GM18499 (cell line): ENCODE results near the gene UPF3A.
"Not testable (repeated sequence)": the region's sequence is repeated elsewhere in the genome, so short reads cannot be mapped to it uniquely, and the experiment has no call there.

ENCODE experiments used
- ATAC-seq: cut with Tn5 transposase; IDR thresholded peaks from one replicate; pipeline ENCODE4 v1.9.1; 2021; ENCODE audit warnings: moderate number of reproducible peaks; ENCODE audit not compliant: insufficient read depth, unreplicated experiment

Gene UPF3A

GRCh38 chr13:114328034-114328433 lies 46.6 kb downstream of the UPF3A start:
- no peak for ATAC-seq

DNA sequence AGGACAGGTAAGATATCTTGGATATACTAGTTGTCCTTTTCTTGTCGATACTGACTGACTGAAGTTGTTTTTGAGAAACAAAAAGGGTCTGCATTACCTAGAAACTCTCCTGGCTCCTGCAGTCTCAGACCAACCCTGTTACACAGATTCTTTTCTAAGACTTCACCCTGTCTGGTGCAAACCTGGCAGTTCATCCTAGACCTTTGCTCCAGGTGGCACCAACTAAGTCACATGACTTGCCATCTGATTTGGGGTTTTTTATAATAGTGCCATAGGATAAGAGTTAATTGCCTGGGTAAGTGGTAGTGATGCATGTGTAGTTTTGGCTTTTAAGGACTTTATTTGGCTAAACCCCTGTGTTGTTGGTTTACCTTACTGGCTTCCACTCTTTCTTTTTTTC lies 47.2 kb downstream of the UPF3A start:
- ATAC-seq = no peak

DNA sequence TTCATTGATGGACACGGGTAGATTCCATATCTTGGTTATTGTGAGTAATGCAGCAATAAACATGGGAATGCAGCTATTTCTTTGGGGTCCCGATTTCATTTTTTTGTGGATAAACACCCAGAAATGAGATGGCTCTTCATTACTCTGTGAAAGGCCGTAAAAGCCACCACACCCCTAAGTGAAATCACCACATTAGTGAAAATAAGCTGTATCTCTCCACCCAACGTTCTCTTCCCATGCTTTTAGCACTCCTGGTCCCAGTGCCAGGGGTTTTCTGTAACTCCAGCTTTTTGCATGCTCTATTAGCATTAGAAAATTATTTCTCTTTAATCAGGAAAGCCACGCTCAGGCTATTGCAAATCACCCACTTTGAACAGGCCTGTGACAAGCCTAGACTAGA lies 48.7 kb downstream of the UPF3A start:
- no peak for ATAC-seq

DNA sequence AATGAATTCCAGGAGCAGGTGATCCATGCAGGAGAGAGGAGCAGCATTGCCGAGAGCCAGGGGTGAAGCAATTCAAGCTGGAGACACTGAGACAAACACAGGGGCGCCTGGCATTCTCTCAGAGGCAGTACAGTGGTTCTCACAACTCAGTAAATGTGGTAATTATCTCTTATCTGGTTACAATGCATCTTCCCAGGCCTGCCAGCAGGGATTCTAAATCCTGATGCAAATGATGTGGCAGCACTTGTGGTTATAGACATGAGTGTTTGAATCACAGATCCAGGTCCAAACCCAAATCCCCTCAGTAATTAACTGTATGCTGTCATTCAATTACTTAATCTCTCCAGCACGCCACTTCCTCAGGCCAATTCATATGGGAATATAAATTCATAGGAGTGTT lies 52.5 kb downstream of the UPF3A start:
- not testable (repeated sequence) for ATAC-seq

GRCh38 chr13:114334305-114335053 lies 53.1 kb downstream of the UPF3A start:
- no peak for ATAC-seq

- ATAC-seq = not testable (repeated sequence)
Observed at GRCh38 chr13:114336457-114336856, 55.1 kb downstream of the UPF3A start.

GRCh38 chr13:114338959-114339358 lies 57.6 kb downstream of the UPF3A start:
- no peak for ATAC-seq

DNA sequence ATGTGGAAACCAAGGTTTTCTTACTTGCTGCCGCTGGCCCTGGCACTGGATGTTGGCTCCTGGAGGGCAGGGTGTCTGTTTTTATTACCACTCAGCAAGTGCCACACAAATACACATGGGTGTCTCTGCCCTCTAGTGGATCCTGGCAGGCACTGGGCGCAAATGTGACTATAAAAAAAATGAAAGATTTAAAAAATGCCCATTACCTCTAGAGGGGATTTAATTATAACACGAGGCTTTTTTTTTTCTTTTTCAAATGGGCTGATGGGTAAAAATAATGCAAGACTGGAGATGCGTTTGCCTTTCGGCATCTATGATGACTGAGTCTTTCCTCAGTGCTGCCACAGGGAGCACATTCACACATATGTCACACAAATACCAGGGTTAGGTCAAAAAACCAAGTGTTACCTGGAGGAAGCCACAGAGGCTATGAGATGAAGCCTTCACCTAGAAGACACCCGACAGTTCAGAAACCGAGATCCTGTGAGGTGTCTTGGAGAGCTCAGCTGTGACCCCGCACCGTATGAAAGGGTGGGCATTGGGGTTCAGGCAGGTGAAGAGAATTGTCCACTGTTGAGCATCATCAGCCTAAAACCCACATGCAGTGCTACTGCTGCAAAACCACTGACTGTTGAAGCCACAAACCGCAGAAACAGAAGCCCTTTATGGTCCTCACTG lies 58.6 kb downstream of the UPF3A start:
- ATAC-seq = no peak

- no peak for ATAC-seq
Observed at GRCh38 chr13:114341003-114341777, 59.8 kb downstream of the UPF3A start.

DNA sequence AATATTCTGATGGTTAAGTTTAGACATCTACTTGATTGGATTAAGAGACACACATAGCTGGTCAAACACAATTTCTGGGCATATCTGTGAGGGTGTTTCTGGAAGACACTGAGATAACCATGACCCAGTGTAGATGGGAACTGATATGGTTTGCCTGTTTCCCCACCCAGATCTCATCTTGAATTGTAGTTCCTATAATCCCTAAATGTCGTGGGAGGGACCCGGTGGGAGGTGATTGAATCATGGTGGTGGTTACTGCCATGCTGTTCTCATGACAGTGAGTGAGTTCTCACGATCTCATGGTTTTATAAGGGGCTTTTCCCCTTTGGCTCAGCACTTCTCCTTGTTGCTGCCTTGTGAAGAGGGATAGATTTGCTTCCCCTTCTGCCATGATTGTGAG lies 65.9 kb downstream of the UPF3A start:
- ATAC-seq = not testable (repeated sequence)

- not testable (repeated sequence) for ATAC-seq
Observed at GRCh38 chr13:114352763-114353162, 71.4 kb downstream of the UPF3A start.

GRCh38 chr13:114353382-114353781 lies 72.0 kb downstream of the UPF3A start:
- not testable (repeated sequence) for ATAC-seq
